HK-2 (cell line): Measurements from ENCODE around the gene TMEM9B.
"Not testable (repeated sequence)": the region's sequence is repeated elsewhere in the genome, so short reads cannot be mapped to it uniquely, and the experiment has no call there.

Experiments
- DNase-seq: peaks from one replicate; pipeline ENCODE4 v3.0.0-alpha.2; 2018; ENCODE audit not compliant: unreplicated experiment

Gene TMEM9B

DNA sequence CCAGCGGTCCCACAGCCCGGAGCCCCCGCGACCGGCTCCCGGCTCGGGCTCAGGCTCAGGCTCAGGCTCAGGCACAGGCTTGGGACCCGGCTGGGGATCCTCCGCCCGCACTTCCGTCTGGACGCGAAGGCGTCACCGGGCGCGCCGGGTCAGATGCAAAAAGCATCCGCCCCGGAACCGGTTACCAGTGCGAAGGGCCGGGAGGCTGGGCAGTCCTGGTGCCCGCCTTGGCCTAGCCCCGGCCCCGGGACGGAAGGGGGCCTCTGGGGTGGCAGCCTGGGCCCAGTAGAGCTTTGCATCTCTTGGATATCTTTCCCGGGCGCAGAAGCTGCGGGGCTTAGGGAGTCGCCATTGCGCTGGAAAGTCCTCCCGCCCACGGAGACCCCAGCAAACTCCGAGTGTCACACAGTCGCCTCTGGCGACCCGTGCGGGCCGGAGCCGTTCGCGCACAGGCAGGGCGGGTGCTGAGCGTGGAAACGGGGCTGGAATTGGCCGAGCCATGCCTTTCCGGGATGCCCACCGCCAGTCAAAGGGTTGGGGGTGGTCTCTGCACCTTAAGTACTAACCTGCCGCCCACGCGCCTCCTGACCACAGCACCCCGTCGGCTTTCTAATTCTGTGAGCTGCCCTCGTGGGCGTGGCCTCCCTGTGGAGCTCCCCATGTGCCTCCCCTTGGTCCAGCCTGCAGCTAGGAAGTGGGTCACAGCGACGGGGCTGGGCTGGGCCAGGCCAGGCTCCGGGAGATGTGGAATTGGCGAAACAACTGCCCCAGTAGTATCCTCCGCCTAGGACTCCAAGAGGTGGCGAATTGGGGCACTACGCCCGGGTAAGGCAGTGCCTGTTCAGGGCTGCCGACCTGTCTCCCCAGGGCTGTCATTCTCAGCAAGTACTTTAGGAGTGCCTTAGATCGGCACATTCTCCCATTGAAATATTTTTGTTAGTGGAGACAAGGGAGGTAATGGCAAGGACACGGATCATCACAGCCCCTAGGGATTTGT lies at the start of gene TMEM9B:
Gene TMEM9B, minus strand, starts transcription at position 119 of the 997 bp plus-strand sequence. CDS start 129 bp downstream, outside the sequence.
- DNase-seq, result peak; percentile 86

DNA sequence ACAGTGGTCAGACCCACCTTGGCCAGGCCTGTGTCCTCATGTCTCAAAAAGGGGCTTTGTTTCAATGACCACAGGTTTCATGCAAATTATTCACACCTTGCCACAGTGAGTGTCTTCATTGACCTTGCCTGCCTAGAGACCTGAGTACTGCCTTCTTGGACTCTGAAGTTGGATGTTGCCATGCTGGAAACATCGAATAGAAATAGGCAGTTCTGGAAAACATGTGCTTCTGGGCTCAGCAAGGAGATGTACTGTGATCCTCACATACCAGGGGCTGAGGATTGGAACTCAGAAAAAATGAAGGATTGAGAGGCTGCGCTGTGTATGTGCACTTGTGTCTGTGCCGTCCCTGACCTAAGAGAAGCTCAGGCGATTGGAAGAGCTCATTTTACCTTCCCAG lies 49.1 kb upstream of the TMEM9B start:
- DNase-seq, result no peak

DNA sequence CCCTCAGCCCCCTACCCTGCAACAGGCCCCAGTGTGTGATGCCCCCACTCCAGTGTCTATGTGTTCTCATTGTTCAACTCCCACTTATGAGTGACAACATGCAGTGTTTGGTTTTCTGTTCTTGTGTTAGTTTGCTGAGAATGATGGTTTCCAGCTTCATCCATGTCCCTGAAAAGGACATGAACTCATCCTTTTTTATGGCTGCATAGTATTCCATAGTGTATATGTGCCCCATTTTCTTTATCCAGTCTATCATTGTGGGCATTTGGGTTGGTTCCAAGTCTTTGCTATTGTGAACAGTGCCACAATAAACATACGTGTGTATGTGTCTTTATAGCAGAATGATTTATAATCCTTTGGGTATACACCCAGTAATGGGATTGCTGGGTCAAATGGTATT lies 45.3 kb upstream of the TMEM9B start:
- not testable (repeated sequence) for DNase-seq

DNA sequence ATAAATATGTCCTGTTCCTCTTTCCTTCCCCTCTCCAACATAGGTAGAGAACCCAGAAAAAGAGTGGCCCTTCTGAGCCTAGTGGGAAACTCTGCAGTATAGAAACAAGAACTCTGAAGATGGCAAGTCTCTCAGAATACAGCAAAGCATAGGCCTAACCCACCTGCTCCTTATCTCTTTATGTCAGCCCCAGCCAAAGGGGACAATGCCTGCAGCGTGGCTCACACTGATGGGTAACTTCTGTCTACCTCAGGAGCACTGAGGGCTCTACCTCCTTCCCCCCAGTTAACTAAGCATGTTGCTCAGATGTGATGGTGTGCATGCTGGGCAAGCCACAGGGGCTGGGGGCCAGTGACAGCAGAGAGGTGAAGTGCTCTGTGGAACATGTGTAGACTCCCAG lies 44.4 kb upstream of the TMEM9B start:
- no peak for DNase-seq

DNA sequence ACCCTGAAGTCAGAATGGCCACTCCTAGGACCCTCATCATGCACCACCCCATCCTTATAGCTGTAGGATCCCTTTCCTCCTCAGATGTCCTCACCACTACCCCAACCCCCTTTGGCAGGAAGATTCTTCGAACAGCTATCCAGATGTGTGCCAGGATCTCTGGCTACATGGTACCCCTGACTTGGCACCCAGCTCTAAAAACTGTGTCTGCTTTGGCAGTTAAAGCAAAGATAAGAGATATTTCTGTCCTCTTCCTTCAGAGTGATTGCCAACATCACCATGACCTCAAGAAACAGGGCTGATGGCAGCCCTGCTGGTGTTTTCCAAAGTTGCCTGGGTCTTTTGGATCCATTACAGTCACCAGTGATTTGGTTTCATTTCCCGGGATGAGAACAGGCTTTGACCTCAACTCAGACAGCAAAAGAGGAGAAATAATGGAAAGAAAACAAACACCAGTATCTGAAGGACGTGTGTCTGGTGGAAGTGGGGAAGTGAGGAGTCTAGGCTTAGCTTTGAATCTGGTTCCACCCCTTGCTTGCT lies 43.8 kb upstream of the TMEM9B start:
- DNase-seq, result no peak

DNA sequence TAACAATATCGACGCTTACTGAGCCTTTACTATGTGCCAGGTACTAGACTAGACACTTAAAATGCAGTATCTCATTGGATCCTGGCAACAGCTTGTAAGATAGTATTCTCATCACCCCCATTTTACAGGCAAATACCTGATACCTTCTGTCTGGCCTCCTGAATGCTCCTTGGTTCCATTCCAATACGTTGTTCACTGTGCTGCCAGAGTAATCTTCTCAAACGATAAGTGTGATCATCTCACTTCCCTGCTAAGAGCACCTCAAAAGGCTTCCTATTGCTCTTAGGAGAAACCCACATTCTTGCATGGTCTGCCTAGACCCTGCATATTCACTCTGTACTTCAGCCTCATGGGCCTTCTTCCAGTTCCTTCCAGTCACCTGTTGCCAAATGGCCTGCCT lies 40.8 kb upstream of the TMEM9B start:
- no peak for DNase-seq

DNA sequence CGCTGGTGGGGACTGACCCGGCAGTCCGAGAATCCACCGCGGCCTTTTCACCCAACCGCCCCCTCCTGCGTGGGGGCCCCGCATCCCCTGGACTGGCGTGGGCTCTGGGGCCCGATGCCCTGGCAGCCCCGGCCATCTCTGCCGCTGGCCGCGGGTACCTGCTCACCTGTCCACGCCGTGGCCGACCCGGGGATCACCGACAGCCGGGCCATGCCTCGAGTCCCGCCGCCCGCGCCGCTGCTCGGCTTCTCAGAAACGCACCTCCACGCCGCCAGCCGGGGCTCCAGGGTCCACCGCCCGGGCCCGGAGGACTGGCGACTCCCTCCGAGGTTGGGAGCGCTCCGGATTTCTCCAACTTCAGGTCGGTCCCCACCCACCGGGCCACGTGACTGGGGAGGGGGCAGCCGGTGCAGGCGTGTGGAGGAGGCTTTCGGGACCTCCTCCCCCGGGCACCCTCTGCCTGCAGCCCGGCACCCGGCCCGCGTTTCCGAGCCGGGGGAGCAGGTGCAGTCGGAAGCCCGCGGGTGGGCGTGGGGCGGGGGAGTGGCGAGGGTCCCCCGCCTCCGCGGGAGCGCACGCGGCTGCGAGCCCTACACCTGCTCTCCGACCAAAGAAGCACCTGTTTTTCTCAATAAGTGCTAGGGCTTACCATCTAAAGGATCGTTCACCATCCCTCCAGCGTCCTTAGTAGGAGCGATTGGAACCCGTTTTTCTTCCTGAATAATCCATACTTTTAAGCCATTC lies 40.1 kb upstream of the TMEM9B start:
- DNase-seq, result no peak

DNA sequence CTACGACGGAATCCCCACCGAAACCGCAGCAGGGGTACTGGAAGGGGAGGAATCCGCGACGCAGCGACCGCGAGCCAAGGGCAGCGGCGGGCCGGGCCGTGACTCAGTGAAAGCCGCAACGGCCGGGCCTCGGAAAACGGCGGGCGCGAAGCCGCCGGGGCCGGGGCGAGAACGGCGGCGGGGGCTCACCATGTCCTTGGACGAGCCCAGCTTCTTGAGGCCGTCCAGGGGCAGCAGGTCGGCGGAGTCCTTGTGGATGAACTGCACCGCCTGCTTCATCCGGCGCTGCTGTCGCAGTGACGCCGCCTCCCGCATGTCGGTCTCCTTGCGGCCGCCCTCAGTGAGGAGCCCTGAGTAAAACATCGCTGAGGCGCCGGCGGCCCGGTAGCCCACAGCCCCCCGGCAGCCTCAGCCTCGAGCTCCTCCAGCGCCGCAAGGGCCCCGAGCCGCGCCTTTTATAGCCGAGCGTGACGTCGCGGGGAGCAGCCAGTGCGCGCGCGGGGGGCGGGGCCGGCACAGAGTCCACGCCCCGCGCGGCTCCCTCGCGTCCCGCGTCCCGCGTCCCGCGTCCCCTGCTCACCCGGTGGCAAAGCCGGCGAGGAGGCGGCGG lies 39.4 kb upstream of the TMEM9B start, which contains the start of gene NRIP3:
Gene NRIP3, minus strand, starts transcription at position 429 of the 610 bp plus-strand sequence. Its CDS starts 66 bp downstream, at position 363.
- DNase-seq, result peak; percentile 77

DNA sequence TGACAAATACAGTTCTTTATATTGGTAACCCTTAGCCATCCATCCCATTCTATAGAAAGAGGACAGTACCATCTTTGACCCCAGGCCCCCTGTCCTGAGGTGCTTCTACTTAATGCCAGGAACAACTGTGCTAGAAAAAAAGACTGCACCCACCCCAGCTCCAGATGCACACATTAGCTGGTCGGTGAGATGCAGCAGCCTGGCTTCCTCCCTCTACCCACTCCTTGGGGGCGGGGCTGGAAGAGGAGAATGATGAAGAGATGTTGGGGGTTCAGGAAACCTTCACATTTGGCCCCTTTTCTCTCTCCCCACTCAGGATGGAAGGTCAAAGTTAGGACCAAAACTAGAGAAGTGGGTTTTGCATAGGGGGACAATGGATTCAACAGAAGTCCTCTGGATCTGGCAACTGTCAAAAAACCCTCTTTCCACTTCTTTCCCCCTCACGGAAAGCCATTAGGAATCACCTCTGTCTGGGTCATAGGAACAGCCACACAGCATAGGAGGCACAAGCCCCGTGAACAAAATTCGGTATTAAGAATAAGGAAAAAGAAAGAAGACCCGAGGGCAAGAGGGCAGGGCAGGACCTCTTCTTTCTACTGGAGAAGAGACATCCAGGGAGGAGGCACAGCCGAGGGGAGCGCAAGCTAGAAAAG lies 38.8 kb upstream of the TMEM9B start:
- DNase-seq, result no peak

DNA sequence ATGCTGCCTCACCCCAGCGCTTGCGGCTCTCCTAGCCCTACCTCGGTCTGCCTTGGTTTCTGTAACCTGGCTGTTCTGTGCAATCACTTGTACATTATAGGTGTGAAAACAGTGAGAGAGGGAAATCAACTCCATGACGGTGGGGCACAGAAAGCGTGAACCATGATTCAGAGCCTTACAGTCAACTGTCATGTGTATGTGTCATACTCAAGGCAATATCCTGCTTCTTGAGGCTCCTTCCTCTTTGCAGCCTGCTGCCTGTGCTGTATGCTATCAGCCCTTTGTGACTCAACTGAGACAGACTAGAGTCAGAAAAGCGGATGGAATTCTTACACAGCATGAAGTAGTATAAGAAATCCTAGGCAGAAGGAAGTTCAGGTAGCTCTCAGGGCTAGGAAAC lies 37.5 kb upstream of the TMEM9B start:
- peak; percentile 54 for DNase-seq

DNA sequence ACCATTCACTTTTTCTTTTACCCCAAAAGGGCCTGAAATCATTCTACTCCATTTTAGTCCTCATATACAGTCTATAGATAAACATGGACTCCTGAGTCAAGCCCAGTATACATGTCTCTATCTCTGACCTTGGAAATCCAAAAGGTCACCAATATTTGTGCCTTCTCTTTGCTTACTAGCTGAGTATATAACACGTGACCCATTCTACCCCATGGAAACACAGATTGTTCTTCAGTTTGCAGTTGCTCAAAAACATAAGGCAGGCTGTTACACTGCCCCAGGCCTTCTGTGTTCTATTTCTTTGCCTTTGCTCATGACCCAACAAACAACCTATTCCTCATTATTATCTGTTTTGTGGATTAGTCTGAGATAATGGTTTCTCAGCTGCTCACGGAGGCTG lies 33.8 kb upstream of the TMEM9B start:
- no peak for DNase-seq

DNA sequence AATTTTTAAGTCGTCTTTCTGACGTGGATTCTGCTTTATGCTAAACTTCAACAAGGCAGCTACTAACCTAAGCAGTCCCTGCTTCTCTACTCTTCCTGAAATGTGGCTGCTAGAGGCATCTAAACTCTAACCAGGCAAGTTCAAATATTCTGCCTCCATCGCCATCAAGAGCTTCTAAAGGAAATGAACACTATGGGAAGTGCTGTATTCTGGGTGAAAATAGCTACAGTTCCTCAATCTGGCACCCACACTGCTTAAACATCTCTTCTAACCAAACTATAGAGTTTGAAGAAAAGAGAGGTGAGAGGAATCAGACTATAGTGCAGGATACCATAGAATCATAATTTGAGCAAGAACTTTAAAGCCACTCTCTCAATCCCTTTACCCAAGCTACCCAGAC lies 33.2 kb upstream of the TMEM9B start:
- DNase-seq, result no peak

DNA sequence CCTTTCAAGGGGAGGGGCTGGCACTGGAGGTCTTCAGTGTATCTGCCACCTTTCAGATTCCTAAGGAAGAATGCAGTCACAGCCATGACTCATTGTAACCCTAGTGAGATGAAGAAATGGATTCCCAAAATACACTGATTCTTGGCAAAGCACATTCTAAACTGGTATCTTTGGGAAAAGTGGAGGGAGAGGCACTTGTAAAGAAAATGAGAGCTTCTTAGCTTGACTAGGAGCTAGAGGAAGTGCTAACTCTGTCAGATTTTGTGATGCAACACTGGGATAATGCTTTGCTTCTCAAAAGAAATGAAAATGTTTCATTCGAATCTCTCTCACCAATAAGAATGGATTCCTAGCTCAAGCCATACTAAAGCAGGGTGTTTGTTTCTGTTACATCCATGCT lies 25.2 kb upstream of the TMEM9B start:
- DNase-seq, result no peak

DNA sequence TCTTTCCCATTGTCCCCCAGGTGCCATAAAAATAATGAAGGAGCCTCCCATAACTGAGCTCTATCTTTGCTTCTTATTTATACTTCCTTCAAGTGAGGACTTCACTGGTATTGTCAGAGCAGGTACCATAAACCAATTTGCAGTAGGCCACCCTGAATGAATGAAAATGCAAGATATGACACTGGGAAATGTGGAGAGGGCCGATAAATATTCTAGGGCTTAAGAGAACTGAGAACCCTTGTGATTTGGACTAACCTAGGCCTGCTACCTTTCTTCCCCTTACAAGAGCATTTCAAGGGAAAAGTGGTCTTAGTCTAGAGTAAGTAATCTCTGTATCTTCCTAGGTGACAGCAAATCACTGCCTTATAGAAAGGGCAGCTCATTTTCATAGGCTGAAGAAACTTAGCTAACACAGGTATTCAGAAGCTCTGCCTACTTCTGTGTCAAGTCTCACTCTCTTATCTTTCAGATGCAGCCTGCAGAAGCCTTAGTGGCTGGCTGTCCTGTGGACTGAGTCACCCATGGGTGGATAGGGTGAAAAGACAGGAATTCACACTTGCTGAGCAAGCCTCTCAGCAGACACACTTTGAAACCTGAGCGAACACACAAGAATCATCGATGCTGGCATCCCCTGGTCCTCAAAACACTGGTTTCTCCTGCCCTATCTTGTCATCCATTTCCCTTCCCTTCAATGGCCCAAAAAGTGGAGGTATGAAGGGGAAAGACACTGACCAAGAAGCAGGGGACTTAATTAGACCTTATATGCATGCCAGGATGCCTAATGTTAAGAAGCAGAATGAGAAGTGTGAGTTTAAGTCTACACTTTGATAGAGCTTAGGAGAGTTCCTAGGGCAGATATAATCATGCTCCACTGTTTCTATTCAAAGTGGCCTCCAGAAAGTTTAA lies 24.3 kb upstream of the TMEM9B start:
- DNase-seq, result peak; percentile 12

DNA sequence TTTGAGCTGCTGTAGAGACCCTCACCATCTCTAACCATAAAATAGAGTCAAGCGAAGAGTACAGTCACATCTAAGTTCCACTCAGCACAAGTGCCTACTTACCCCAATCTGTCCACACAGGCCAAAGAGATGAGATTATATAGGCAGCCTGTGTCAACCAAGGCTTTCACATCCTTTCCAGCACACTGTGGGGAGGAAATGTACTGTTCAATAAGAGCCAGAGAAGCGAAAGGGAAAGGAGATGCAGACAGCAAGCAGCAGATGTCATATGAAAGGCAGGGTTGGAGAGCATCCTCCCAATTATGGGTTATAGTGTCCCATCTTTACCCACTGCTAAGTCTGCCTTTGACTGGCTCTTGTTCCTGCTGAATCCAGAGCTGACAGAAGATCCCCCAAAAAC lies 23.2 kb upstream of the TMEM9B start:
- DNase-seq, result no peak

DNA sequence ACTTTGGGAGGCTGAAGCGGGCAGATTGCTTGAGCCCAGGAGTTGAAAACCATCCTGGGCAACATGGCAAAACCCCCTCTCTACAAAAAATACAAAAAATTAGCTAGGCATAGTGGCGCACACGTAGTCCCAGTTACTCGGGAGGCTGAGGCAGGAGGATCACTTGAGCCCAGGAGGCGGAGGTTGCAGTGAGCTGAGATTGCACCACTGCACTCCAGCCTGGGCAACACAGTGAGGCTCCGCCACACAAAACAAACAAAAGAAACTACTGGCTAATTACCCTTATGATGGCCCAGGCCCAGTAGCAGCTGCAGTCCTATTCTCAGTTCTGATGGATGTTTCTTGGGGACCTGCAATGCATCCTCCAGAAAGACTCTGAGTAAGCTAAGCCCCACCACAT lies 22.5 kb upstream of the TMEM9B start:
- DNase-seq, result not testable (repeated sequence)

DNA sequence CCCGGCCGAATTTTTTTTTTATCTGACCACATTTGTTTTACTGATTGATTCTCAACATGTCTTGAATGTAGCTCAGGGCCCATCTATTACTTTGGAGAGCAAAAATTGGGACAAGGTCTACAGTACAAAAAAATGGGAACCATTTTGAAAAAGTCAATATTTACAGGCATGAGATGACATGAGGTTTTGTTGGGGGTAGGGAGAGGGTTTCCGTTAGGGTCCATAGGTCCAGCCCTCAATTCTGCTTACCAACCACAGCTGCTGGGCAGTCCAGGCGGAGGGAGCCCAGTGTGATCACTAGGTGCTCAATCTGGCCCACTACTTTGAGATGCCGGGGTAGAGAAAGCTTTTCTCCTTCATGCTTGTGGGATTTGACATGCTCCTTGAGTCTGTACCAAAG lies 21.2 kb upstream of the TMEM9B start:
- no peak for DNase-seq

DNA sequence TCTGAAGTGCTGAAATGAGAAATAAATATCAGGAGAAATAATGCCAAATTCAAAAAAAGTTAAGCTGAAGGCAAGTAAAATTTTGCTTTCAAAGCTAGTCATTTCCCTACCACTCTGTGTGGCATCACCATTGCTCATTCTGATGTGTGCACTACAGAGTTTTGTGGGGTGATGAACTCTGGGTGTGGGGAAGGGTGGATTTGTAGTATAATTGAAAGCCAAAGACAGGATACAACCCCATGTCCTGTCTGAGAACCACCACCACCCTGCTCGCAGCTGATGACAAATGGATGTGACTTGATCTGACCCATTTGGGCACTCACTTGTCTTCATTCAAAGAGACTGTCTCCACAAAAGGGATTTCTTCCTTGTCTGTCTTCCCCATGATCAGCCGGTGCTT lies 19.3 kb upstream of the TMEM9B start:
- DNase-seq, result no peak

DNA sequence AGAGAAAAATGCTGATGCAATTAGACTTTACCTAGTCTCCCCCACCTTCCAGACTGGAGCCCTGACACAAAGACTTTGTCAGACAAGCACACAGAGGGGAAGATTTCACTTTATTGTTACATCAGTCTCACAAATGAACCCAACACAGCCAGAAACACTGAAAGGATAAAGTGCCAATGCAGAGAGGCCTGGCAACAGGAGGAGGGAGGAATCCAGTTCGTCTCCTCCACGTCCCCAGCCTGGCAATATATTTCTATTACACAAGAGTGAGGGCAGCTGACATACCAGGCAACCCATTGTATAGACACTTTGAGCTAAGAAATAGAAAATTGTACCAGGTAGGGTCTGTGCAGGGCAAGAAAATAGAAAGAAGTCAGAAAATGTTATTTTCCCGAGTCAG lies 16.2 kb upstream of the TMEM9B start:
- no peak for DNase-seq

DNA sequence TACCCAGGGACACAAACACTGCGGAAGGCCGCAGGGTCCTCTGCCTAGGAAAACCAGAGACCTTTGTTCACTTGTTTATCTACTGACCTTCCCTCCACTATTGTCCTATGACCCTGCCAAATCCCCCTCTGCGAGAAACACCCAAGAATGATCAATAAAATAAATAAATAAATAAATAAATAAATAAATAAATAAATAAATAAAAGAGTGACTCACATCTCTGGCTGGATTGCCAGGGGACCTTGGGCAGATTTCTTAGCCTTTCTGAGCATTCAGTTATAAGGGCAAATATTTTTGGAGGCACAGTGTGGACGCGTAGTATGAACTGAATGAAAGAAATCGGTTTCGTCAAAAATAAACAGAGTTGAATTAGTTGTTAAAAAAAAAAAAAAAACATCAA lies 15.1 kb upstream of the TMEM9B start:
- DNase-seq, result not testable (repeated sequence)
